ENCODE data around the gene GPT2. TPM values are rescaled to one million over a fixed set of nuclear protein-coding genes. Genes with fewer than 3 reads are reported as not detected.

Gene GPT2
- total RNA-seq, 2 donors from 2014 or later, result 5.1 to 6.8 TPM

DNA sequence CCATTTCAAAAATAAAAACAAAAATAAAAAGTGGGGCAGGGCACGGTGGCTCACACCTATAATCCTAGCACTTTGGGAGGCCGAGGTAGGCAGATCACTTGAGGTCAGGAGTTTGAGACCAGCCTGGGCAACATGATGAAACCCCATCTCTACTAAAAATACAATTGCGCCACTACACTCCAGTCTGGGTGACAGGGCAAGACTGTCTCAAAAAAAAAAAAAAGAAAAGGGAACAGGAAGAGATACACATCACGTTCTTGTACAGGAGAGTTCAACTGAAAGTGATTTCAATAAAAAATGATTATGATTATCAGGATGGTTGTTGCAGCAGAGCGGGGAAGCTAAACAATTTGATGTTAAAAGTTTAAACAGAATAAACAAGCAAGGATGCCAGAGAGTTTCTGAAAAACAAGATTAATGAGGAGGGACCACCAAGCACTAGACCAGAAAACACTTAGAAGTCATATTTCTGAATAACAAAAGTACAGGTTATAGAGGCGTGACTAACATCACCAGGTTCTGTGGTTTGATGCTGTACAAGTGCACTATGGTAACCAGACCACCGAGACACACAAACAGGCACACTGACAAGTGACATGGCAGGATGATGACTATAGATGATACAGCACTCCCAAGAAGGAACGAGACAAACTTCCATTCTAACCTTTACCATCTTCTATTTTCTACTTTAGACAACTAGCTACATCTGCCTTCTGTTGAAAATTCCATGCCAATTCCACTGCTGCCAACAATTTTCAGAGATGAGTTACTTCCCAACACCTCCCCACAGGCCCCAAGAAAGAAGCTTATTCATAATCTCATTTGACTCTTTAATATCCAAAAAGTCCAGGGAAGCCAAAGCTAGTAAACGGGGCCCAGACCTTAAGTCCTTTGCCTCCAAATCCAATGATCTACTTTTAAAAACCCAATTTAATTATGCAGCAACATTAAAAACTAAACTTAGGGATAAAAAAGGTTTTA, 77.5 kb downstream of the GPT2 start:
- Histone ChIP-seq H3K4me3 (no peak overlapping the region), H3K27me3 (replicated peaks; ENCODE audit: insufficient read depth) (no peaks in the 10 kb centered on the region), H3K27ac (no peak overlapping the region), H3K4me1 (ENCODE audit: control insufficient read depth in 1 of 2, low read depth in 2 of 2) (peaks cover 0 to 7% of the 10 kb centered on the region in 2 donors), H3K36me3 (peaks cover 65% of the 10 kb centered on the region), H3K9me3 (no peaks in the 10 kb centered on the region)
- TF ChIP-seq CTCF (IDR thresholded peaks at IDR 0.05), result no peak
- DNase-seq (ENCODE audit: low spot score) (no peak), ATAC-seq (ENCODE audit: insufficient number of reproducible peaks, low FRiP score, low read depth) (no peak)

GRCh38 chr16:46962629-46963028, 78.5 kb downstream of the GPT2 start:
- Histone ChIP-seq H3K27ac (no peak overlapping the region), H3K4me3 (no peak overlapping the region)

GRCh38 chr16:46968063-46968435, 83.9 kb downstream of the GPT2 start:
- Histone ChIP-seq H3K27me3 (replicated peaks; ENCODE audit: insufficient read depth) (no peaks in the 10 kb centered on the region), H3K9me3 (no peaks in the 10 kb centered on the region), H3K27ac (no peak overlapping the region), H3K36me3 (peaks cover 52% of the 10 kb centered on the region), H3K4me1 (ENCODE audit: control insufficient read depth in 1 of 2, low read depth in 2 of 2) (peaks cover 10 to 24% of the 10 kb centered on the region in 2 donors), H3K4me3 (no peak overlapping the region)
- DNase-seq (ENCODE audit: low spot score) (no peak), ATAC-seq (ENCODE audit: insufficient number of reproducible peaks, low FRiP score, low read depth) (no peak)
- no peak for TF ChIP-seq CTCF (IDR thresholded peaks at IDR 0.05)

More at GRCh38 chr16:46962629-46963028, 78.5 kb downstream of the GPT2 start:
- H3K36me3 ChIP-seq, result peaks cover 65% of the 10 kb centered on the region
- no peak for DNase-seq (ENCODE audit: low spot score)
- no peaks in the 10 kb centered on the region for H3K9me3 ChIP-seq
- H3K4me1 ChIP-seq (ENCODE audit: control insufficient read depth in 1 of 2, low read depth in 2 of 2), result peaks cover 0 to 7% of the 10 kb centered on the region in 2 donors
- ATAC-seq (ENCODE audit: insufficient number of reproducible peaks, low FRiP score, low read depth), result no peak
- H3K27me3 ChIP-seq (replicated peaks; ENCODE audit: insufficient read depth), result no peaks in the 10 kb centered on the region
- no peak for TF ChIP-seq CTCF (IDR thresholded peaks at IDR 0.05)

- no peaks in the 10 kb centered on the region for H3K27me3 ChIP-seq (replicated peaks; ENCODE audit: insufficient read depth)
- no peak for DNase-seq (ENCODE audit: low spot score)
- ATAC-seq (ENCODE audit: insufficient number of reproducible peaks, low FRiP score, low read depth), result no peak
- peaks cover 10 to 31% of the 10 kb centered on the region in 2 donors for H3K4me1 ChIP-seq (ENCODE audit: control insufficient read depth in 1 of 2, low read depth in 2 of 2)
- no peak for TF ChIP-seq CTCF (IDR thresholded peaks at IDR 0.05)
- H3K9me3 ChIP-seq, result no peaks in the 10 kb centered on the region
- H3K36me3 ChIP-seq, result peaks cover 37% of the 10 kb centered on the region
- H3K4me3 ChIP-seq, result no peak overlapping the region
- no peak overlapping the region for H3K27ac ChIP-seq
Measured at GRCh38 chr16:46970089-46970488, 85.9 kb downstream of the GPT2 start.

DNA sequence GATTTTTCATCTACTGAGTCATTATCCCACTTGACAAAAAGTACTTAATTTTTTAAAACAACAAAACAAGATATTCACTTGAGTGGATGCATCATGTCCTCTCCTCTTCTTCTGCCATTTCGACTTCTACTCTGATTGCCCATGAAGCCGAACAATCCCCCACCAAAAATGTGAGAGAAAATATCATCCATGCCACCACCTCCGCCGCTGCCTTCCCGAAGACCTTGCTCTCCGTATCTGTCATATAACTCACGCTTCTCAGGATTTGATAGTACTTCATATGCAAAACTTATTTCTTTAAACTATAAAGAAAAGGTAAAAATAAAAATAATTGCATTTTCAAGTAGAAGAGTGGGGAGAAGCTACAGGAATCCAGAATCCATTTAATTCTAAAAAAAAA, 87.1 kb downstream of the GPT2 start:
- Histone ChIP-seq H3K4me1 (ENCODE audit: control insufficient read depth in 1 of 2, low read depth in 2 of 2) (peaks cover 10 to 31% of the 10 kb centered on the region in 2 donors), H3K27me3 (replicated peaks; ENCODE audit: insufficient read depth) (no peaks in the 10 kb centered on the region), H3K27ac (no peak overlapping the region), H3K4me3 (no peak overlapping the region), H3K36me3 (peaks cover 28% of the 10 kb centered on the region), H3K9me3 (no peaks in the 10 kb centered on the region)
- TF ChIP-seq CTCF (IDR thresholded peaks at IDR 0.05), result no peak
- DNase-seq (ENCODE audit: low spot score) (no peak), ATAC-seq (ENCODE audit: insufficient number of reproducible peaks, low FRiP score, low read depth) (no peak)
